Endothelial cell of umbilical vein (primary cell): Measurements from ENCODE around the gene TBCD. TPM values are rescaled to one million over a fixed set of nuclear protein-coding genes. Genes with fewer than 3 reads are reported as not detected.

ENCODE experiments used
- BruUV-seq: library from RNA; stranded (reverse); fragments of 400-500 nt; replicated peaks from 2 replicates; lab custom pipeline; 2021; lab: Mats Ljungman, UMichigan
- CTCF ChIA-PET: fragments of 300-600, 350-600 bp; sonication (Branson Sonifier 250); formaldehyde crosslinking; loops from one replicate; lab custom pipeline; 2021; ENCODE audit warnings: antibody characterized with exemption, inconsistent platforms; lab: Charles Lee
- POLR2A ChIA-PET: fragments of 300-600, 350-600 bp; sonication (Branson Sonifier 250); formaldehyde crosslinking; loops from one replicate; lab custom pipeline; 2021; ENCODE audit warnings: antibody characterized with exemption, inconsistent platforms; lab: Charles Lee
- DNase-seq: peaks from one replicate; pipeline ENCODE4 v3.0.0-alpha.2; 2011; ENCODE audit warnings: low read depth, low spot score
- FAIRE-seq: peaks from 2 replicates; lab custom pipeline; 2011; peaks lifted over from hg19 to GRCh38; lab: Jason Lieb, UNC
- H2AFZ ChIP-seq: 2 replicates; pipeline ENCODE4 v1.6.0; 2012; ENCODE audit warnings: low read depth, low read length, control low read depth, inconsistent platforms
- H3K27ac ChIP-seq: 2 replicates; pipeline ENCODE4 v1.5.1; 2011; ENCODE audit warnings: low read depth, mild to moderate bottlenecking, control low read depth, low read length, moderate library complexity; ENCODE audit not compliant: insufficient read depth
- H3K27me3 ChIP-seq, 2 experiments: 2 replicates each; pipeline versions ENCODE4 v1.6.0 to v1.6.1; 2011; ENCODE audit warnings: low read length in 2 of 2, mixed read lengths in 1 of 2; ENCODE audit not compliant: control insufficient read depth in 2 of 2, insufficient read depth in 2 of 2
- H3K36me3 ChIP-seq, 2 experiments: 2 replicates in 1 of 2; 3 replicates in 1 of 2; pipeline ENCODE4 v1.5.1; 2011; ENCODE audit warnings: low read length in 2 of 2, mild to moderate bottlenecking in 1 of 2, moderate library complexity in 1 of 2; ENCODE audit not compliant: control insufficient read depth in 2 of 2, insufficient read depth in 2 of 2; ENCODE audit errors: extremely low read depth in 1 of 2
- H3K4me1 ChIP-seq: 3 replicates; pipeline ENCODE4 v1.5.1; 2011; ENCODE audit warnings: mild to moderate bottlenecking, low read length; ENCODE audit not compliant: control insufficient read depth, insufficient read depth; ENCODE audit errors: extremely low read depth
- H3K4me2 ChIP-seq: 2 replicates; pipeline ENCODE4 v1.6.1; 2011; ENCODE audit warnings: low read length, control low read depth, mixed read lengths; ENCODE audit not compliant: insufficient read depth
- H3K4me3 ChIP-seq, 3 experiments: fragments of 200-600 bp in 1 of 3; sonication (generic), shearing (Covaris generic) in 1 of 3; replicated peaks in 1 of 3; 2 replicates each; pipeline ENCODE4 v1.5.1; 2011 to 2016; ENCODE audit warnings: control low read depth in 3 of 3, low read length in 3 of 3, mild to moderate bottlenecking in 2 of 3, inconsistent platforms in 1 of 3, low read depth in 1 of 3, moderate library complexity in 1 of 3; ENCODE audit not compliant: insufficient read depth in 1 of 3
- H3K79me2 ChIP-seq: 2 replicates; pipeline ENCODE4 v1.6.0; 2012; ENCODE audit warnings: low read length, inconsistent platforms; ENCODE audit not compliant: control insufficient read depth, insufficient read depth
- H3K9ac ChIP-seq: replicated peaks from 2 replicates; pipeline ENCODE3; 2011; ENCODE audit warnings: low read length, control low read depth; ENCODE audit not compliant: insufficient read depth; ENCODE audit errors: extremely low read depth
- H3K9me1 ChIP-seq: replicated peaks from 3 replicates; pipeline ENCODE4 v1.6.0; 2011; ENCODE audit warnings: mild to moderate bottlenecking, low read length; ENCODE audit not compliant: control insufficient read depth, insufficient read depth; ENCODE audit errors: extremely low read depth
- H3K9me3 ChIP-seq: replicated peaks from 2 replicates; pipeline ENCODE4 v1.5.1; 2012; ENCODE audit warnings: low read length, inconsistent platforms; ENCODE audit not compliant: control insufficient read depth, insufficient read depth
- H4K20me1 ChIP-seq: replicated peaks from 2 replicates; pipeline ENCODE3; 2011; ENCODE audit warnings: mild to moderate bottlenecking, low read length; ENCODE audit not compliant: control insufficient read depth, insufficient read depth; ENCODE audit errors: extremely low read depth
- CTCF ChIP-seq, 2 donors: IDR thresholded peaks; 1 replicate in 1 of 2; 2 replicates in 1 of 2; pipeline ENCODE4 v1.5.1; 2011; ENCODE audit warnings: low read length in 2 of 2, mild to moderate bottlenecking in 2 of 2, moderate library complexity in 2 of 2, control low read depth in 1 of 2, inconsistent platforms in 1 of 2, low read depth in 1 of 2; ENCODE audit not compliant: insufficient read depth in 1 of 2; ENCODE audit errors: extremely low read depth in 1 of 2
- EZH2 ChIP-seq: IDR thresholded peaks from 2 replicates; pipeline ENCODE4 v1.6.1; 2012; ENCODE audit warnings: borderline replicate concordance, low read depth, mild to moderate bottlenecking, moderate library complexity, low read length, inconsistent platforms; ENCODE audit not compliant: severe bottlenecking
- FOS ChIP-seq: IDR thresholded peaks from 2 replicates; pipeline ENCODE4 v1.6.1; 2011; ENCODE audit warnings: mild to moderate bottlenecking, low read length, moderate library complexity, borderline replicate concordance; ENCODE audit not compliant: insufficient read depth
- GATA2 ChIP-seq: IDR thresholded peaks from 2 replicates; pipeline ENCODE4 v1.7.0; 2011; ENCODE audit warnings: low read depth, mild to moderate bottlenecking, moderate library complexity, mixed read lengths, low read length; ENCODE audit not compliant: insufficient read length, insufficient read depth
- JUN ChIP-seq: IDR thresholded peaks from 2 replicates; pipeline ENCODE4 v1.6.1; 2011; ENCODE audit warnings: borderline replicate concordance, low read depth; ENCODE audit not compliant: insufficient read length, insufficient read depth
- MAX ChIP-seq: IDR thresholded peaks from 2 replicates; pipeline ENCODE4 v1.6.1; 2011; ENCODE audit not compliant: insufficient read depth, insufficient read length
- MYC ChIP-seq: IDR thresholded peaks from one replicate; pipeline ENCODE4 v1.6.1; 2011; ENCODE audit warnings: mild to moderate bottlenecking, low read depth, low read length
- POLR2A ChIP-seq: IDR thresholded peaks from 2 replicates; pipeline ENCODE4 v1.6.1; 2012; ENCODE audit warnings: low read depth, mild to moderate bottlenecking, control low read depth, low read length
- POLR2AphosphoS5 ChIP-seq: IDR thresholded peaks from 2 replicates; pipeline ENCODE4 v1.6.1; 2012; ENCODE audit warnings: low read depth, mild to moderate bottlenecking, control low read depth, low read length, moderate library complexity; ENCODE audit not compliant: insufficient read depth
- dilution Hi-C: fragments of 300-500 bp; cut with MboI; formaldehyde crosslinking; loops from one replicate; pipeline ENCODE4 v1.15.0; 2019; ENCODE audit warnings: low sequenced_read_pairs; ENCODE audit not compliant: extremely low pct_ligation_motif_present
- intact Hi-C: fragments of 100-400 bp; cut with micrococcal nuclease; formaldehyde crosslinking; loops from one replicate; pipeline ENCODE4 v1.10.0; 2022
- polyA plus RNA-seq, 4 experiments: library from polyadenylated mRNA; depleted of rRNA in 3 of 4; stranded (reverse) in 3 of 4; unstranded in 1 of 4; fragments of >200 nt; gene quantifications; 2 replicates each; pipeline versions ENCODE4 v1.2.1 to v1.2.3, GENCODE V29; 2011 to 2012; ENCODE audit warnings: missing spikeins in 1 of 4
- total RNA-seq: library from RNA; stranded (reverse); gene quantifications from 2 replicates; pipeline ENCODE4 v1.2.3, GENCODE V29; 2021

Gene TBCD
- total and polyA plus RNA-seq, 2 donors (not counting 3 experiments of a cell fraction or from before 2014, with no cell fraction given): 121 to 145 TPM

- H3K27me3 ChIP-seq: no peaks in the 10 kb centered on the region
- H3K36me3 ChIP-seq: peaks cover 0 to 48% of the 10 kb centered on the region in 2 experiments
- dilution Hi-C loops (no loop called here), intact Hi-C loops (no loop called here)
- no peaks in the 10 kb centered on the region for H3K79me2 ChIP-seq
- no peaks in the 10 kb centered on the region for H3K9me3 ChIP-seq
- no peaks in the 10 kb centered on the region for H3K4me1 ChIP-seq
- ChIA-PET POLR2A (no interaction called here), CTCF (interaction anchor here (1.5 kb wide), 1 partner anchor 159 kb away, joined by 4 read pairs; no protein-coding TSS in a partner anchor)
- H3K4me2 ChIP-seq: no peak overlapping the region
- TF ChIP-seq MYC (no peak), POLR2AphosphoS5 (no peak), POLR2A (no peak), FOS (no peak), GATA2 (no peak), MAX (no peak), EZH2 (no peak), JUN (no peak), CTCF (IDR thresholded peaks at IDR 0.05; ENCODE audit: extremely low read depth in 1 of 2, insufficient read depth in 1 of 2, low read depth in 1 of 2, low read length in 2 of 2) (no peak)
- DNase-seq (no peak), FAIRE-seq (no peak)
- no peaks in the 10 kb centered on the region for H4K20me1 ChIP-seq
- no TSS peak for BruUV-seq
- no peak overlapping the region for H2AFZ ChIP-seq
- no peak overlapping the region for H3K4me3 ChIP-seq
- H3K9ac ChIP-seq: no peak overlapping the region
- H3K27ac ChIP-seq: no peak overlapping the region
- H3K9me1 ChIP-seq: no peaks in the 10 kb centered on the region
Measured at GRCh38 chr17:82940226-82941020, 188.6 kb downstream of the TBCD start.
